Occipital lobe (tissue), 2 donors: ENCODE data around the gene AVL9. TPM values are rescaled to one million over a fixed set of nuclear protein-coding genes. Genes with fewer than 3 reads are reported as not detected.
"Not testable (repeated sequence)": the region's sequence is repeated elsewhere in the genome, so short reads cannot be mapped to it uniquely, and the experiment has no call there.

ENCODE experiments used
- DNase-seq: peaks from one replicate; lab custom pipeline; 2025; lab: John Stamatoyannopoulos, UW
- total RNA-seq: library from RNA; depleted of rRNA; stranded (reverse); fragments of >200 nt; gene quantifications from one replicate; pipeline ENCODE4 v1.2.3, GENCODE V29; 2014

Gene AVL9
- total RNA-seq, 1 donor from 2014 or later = 87.3 TPM

- no peak for DNase-seq
Measured at GRCh38 chr7:32496052-32496813, 944 bp downstream of the AVL9 start.

- DNase-seq = not testable (repeated sequence)
Measured at GRCh38 chr7:32499755-32500154, 4.5 kb downstream of the AVL9 start.

- not testable (repeated sequence) for DNase-seq
Measured at GRCh38 chr7:32500216-32500615, 4.9 kb downstream of the AVL9 start.

GRCh38 chr7:32500922-32501341, 5.6 kb downstream of the AVL9 start:
- DNase-seq = no peak

DNA sequence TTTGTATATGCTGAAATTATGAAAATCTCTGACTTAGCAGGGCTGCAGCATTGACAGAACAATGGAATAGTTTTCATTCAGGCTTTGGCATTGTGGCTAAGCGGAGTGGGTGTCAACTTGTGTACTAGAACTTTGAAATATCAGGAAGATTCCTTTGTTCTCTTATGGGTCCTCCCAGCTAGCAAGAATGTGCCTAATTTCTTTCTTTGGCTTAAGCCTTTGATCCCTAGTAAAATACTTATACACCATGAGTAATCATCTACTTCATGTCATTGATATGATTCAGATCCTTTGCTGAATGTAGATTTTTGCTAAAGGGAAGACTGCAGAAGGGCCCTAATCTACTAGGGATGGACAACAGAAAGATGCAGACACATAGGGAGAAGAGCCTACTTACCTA, 6.2 kb downstream of the AVL9 start:
- DNase-seq = no peak

- DNase-seq = no peak
Measured at GRCh38 chr7:32502728-32503127, 7.4 kb downstream of the AVL9 start.

- no peak for DNase-seq
Measured at GRCh38 chr7:32506266-32507054, 11.2 kb downstream of the AVL9 start.

DNA sequence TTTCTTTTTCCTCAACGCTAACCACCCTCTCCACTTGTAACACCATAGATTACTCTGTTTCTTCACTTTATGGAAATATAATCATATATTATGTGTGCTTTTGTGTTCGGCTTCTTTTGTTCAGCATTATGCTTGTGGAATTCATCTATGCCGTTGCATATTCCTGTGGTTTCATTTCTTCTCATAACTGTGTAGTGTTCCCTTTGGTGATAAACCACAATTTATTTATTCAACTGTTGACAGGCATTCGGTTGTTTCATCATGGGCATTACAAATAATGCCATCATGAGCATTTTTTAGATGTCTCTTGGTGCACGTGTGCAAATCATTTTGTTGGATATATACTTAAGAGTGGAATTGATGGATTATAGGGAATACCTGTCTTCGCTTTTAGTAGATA, 12.1 kb downstream of the AVL9 start:
- DNase-seq = no peak

GRCh38 chr7:32511791-32512190, 16.5 kb downstream of the AVL9 start:
- DNase-seq = no peak

- DNase-seq = no peak
Measured at GRCh38 chr7:32513210-32513609, 17.9 kb downstream of the AVL9 start.

GRCh38 chr7:32515890-32516550, 20.7 kb downstream of the AVL9 start:
- DNase-seq = no peak

DNA sequence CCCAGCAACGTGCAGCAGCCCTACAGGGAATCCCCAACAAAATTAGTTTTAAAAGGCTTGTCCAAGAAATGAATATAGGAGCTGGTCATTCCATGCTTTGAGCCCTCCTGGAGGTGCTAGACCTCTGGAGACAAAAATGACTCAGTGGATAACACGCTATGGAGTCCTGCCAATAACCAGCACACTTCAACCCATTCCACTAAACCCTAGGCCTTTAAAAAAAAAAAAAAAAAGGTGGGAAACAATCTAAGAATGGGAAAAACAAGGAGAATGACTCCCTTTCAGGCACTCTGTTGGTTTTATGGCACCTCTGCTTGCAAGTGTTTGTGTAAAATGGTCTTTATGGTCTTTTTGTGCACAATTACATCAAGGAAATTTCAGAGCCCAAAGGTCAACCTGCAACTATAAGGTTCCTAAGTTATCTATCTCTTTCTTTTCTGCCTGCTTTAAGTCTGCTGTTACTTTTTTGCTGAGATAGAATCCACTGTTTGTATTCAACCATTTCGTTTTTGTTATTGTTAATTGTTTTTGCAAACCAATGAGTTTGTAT, 21.3 kb downstream of the AVL9 start:
- no peak for DNase-seq

GRCh38 chr7:32518534-32519140, 23.3 kb downstream of the AVL9 start:
- no peak for DNase-seq

- no peak for DNase-seq
Measured at GRCh38 chr7:32519763-32520162, 24.5 kb downstream of the AVL9 start.

DNA sequence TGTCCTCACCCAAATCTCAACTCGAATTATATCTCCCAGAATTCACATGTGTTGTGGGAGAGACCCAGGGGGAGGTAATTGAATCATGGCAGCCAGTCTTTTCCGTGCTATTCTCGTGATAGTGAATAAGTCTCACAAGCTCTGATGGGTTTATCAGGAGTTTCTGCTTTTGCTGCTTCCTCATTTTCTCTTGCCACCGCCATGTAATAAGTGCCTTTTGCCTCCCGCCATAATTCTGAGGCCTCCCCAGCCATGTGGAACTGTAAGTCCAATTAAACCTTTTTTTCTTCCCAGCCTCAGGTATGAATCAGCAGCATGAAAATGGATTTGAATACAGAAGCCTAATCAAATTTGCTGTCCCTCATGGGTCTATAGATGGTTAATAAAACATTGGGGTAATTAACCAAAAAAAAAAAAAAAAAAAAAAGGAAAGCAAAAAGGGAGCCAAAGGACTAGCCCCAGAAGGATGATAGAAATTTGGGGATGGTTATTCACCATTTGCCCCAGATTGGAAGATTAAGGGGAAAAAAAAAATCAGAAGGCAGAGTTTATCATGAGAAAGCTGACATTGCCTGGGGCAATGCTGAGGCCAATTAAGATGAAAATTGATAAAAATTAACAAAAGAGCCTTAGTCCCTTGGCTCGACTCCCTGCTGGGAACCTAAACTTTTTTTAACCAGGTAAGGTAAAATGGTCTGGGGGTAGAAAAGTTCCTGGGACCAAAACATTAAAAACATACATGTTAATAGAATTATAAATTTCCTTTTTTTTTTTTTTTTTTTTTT, 27.6 kb downstream of the AVL9 start:
- DNase-seq = no peak

DNA sequence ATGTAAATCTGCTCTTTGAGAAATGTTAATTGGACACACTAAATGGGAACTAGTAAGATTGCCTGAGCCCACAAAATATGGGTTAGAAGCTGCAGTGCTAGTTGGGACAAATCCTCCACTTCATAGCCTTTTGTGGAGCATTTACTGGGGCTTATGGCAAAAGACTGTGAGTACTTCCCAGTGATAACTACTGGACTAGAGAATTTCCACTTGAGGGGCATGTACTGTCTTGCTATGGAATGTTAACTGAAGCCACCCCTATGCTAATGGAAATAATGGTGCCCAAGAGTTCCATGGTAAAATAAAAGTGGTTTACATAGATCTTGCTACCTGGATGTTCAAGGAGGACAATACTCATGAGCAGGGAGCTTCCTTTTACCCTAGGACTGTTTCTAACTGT, 29.3 kb downstream of the AVL9 start:
- no peak for DNase-seq

DNA sequence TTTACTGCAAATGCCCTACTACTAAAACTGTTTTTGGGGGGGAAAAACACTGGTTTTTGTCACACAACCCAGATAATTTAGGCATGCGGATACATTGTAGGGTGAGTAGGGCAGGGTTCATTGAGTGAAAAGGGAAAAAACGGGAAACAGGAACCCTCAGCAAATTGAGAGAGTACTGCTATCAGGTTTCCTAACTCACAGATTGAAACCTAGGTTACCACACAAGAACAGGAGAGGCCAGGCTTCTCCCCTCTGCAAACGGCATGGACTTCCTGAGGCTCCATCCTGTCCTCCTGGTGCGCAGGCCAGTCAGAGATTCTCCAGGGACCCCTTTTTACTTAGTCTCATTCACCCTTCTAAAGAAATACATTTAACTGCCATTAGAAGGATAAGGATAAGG, 30.6 kb downstream of the AVL9 start:
- DNase-seq = no peak

DNA sequence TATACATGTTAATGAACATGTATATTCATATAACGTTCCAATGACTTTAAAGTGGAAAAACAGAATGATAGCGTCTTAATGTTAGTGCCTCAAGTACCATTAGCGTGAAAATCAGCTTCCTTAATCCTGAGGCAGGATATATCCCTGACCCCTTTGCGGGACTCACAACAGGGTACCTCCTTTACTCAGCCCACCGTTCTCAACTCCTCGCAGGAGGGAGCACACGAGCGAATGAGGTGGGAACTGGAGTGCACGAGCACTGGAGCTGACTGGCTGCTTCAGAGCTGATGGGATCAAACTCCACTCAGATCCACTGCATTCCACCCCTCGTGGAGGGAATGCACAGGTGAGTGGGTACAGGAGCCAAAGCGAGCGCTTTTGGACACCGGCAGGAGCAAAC, 36.1 kb downstream of the AVL9 start:
- no peak for DNase-seq

DNA sequence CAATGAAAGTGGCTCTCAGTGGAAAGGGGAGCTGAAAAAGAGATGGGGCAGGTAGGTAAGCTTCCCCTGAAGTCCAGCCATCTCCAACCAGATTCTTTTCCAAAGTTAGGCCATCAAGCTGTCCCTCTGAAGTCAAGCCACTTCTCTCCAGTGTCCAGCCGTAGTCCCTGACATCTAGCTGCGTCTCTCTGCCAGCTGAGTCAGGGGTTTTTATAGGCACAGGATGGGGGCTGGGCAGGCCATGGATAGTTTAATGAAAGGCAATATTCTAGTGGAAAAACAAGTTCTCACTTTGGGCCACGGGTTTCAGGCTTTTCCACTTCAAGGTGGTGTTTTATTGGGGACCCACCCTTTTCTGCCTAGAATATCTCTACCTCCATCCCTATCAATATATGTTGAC, 36.8 kb downstream of the AVL9 start:
- DNase-seq = no peak

DNA sequence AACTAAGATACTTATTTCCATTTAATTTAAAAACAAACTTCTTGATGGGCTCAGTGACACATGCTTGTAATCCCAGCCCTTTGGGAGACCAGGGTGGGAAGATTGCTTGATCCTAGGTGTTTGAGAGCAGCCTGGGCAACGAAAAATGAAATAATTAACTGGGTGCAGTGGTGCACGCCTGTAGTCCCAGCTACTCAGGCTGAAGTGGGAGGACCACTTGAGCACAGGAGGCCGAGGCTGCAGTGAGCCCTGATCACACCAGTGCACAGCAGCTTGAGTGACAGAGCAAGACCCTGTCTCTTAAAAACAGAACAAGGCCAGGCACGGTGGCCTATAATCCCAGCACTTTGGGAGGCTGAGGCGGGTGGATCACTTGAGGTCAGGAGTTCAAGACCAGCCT, 37.4 kb downstream of the AVL9 start:
- no peak for DNase-seq
